ENCODE measurements around the gene CLEC20A. TPM values are rescaled to one million over a fixed set of nuclear protein-coding genes. Genes with fewer than 3 reads are reported as not detected.

CLEC20A gene
- total and polyA plus RNA-seq, 9 of the 15 experiments (the other 6 are each of a cell fraction or from before 2014, with no cell fraction given): not detected

DNA sequence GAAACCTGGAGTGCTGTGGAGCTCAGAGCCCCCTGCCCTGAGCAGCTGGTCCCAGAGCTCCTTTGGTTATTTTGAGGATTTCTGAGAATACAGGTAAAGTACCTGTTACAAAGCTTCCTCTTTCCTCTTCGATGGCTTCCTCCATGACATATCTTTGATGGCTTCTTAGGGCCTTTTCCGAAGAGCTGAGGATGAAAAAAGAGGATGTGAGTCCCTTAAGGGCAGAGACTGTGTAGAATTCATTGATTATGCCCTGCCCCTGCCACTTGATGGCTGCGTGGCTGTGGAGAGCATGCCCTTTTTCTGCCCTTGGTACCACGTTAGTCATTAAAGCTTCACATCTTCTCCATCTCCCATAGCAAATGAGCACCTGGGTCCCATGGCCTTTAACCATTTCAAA, 30.4 kb upstream of the CLEC20A start:
- no peak overlapping the region for H3K9ac ChIP-seq (ENCODE audit: insufficient read depth in 1 of 2, low read depth in 2 of 2, low read length in 2 of 2)
- H3K4me1 ChIP-seq (replicated peaks in 1 of 2; ENCODE audit: control insufficient read depth in 2 of 2, insufficient read depth in 2 of 2, low read length in 2 of 2): no peaks in the 10 kb centered on the region
- ChIA-PET POLR2A (interaction anchor here (0.6 to 1.6 kb wide), 2 partner anchors 13 to 54 kb away, joined by 3 to 6 read pairs; no protein-coding TSS in a partner anchor), CTCF (ENCODE audit: low intra/inter-chr PET ratio) (no interaction called here)
- no peaks in the 10 kb centered on the region for H3K9me3 ChIP-seq (replicated peaks; ENCODE audit: control insufficient read depth, insufficient read depth, low read depth, low read length)
- ATAC-seq: no peak
- H3K4me3 ChIP-seq: no peak overlapping the region
- H3K9me1 ChIP-seq (ENCODE audit: control insufficient read depth, insufficient read depth, low read length): no peaks in the 10 kb centered on the region
- no peak overlapping the region for H3K27ac ChIP-seq (ENCODE audit: extremely low read depth, low read depth, low read length)
- DNase-seq (ENCODE audit: extremely low read depth in 1 of 4, low spot score in 3 of 4): no peak
- intact Hi-C loops (cut with micrococcal nuclease): no loop called here
- TF ChIP-seq ZNF282 (CRISPR knock-in tag; IDR thresholded peaks at IDR 0.05): no peak
- TF ChIP-seq BRD9 (IDR thresholded peaks at IDR 0.05; ENCODE audit: low read depth, partially characterized antibody): no peak
- TF ChIP-seq, protein P1, sequence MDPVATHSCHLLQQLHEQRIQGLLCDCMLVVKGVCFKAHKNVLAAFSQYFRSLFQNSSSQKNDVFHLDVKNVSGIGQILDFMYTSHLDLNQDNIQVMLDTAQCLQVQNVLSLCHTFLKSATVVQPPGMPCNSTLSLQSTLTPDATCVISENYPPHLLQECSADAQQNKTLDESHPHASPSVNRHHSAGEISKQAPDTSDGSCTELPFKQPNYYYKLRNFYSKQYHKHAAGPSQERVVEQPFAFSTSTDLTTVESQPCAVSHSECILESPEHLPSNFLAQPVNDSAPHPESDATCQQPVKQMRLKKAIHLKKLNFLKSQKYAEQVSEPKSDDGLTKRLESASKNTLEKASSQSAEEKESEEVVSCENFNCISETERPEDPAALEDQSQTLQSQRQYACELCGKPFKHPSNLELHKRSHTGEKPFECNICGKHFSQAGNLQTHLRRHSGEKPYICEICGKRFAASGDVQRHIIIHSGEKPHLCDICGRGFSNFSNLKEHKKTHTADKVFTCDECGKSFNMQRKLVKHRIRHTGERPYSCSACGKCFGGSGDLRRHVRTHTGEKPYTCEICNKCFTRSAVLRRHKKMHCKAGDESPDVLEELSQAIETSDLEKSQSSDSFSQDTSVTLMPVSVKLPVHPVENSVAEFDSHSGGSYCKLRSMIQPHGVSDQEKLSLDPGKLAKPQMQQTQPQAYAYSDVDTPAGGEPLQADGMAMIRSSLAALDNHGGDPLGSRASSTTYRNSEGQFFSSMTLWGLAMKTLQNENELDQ (CRISPR knock-in tag; IDR thresholded peaks at IDR 0.05; ENCODE audit: borderline replicate concordance): no peak
- TF ChIP-seq, protein P2, sequence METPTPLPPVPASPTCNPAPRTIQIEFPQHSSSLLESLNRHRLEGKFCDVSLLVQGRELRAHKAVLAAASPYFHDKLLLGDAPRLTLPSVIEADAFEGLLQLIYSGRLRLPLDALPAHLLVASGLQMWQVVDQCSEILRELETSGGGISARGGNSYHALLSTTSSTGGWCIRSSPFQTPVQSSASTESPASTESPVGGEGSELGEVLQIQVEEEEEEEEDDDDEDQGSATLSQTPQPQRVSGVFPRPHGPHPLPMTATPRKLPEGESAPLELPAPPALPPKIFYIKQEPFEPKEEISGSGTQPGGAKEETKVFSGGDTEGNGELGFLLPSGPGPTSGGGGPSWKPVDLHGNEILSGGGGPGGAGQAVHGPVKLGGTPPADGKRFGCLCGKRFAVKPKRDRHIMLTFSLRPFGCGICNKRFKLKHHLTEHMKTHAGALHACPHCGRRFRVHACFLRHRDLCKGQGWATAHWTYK (CRISPR knock-in tag; IDR thresholded peaks at IDR 0.05): no peak
- TF ChIP-seq, protein P3, sequence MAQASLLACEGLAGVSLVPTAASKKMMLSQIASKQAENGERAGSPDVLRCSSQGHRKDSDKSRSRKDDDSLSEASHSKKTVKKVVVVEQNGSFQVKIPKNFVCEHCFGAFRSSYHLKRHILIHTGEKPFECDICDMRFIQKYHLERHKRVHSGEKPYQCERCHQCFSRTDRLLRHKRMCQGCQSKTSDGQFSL (CRISPR knock-in tag; IDR thresholded peaks at IDR 0.05): no peak
- TF ChIP-seq, protein P3 (tag; IDR thresholded peaks at IDR 0.05): no peak
- TF ChIP-seq CBFB (CRISPR knock-in tag; IDR thresholded peaks at IDR 0.05): no peak
- no peak for TF ChIP-seq KLF10 (CRISPR knock-in tag; IDR thresholded peaks at IDR 0.05)
- TF ChIP-seq YY1 (IDR thresholded peaks at IDR 0.05; ENCODE audit: borderline replicate concordance in 1 of 3, control insufficient read depth in 1 of 3, extremely low read depth in 1 of 3, insufficient read depth in 3 of 3, insufficient read length in 1 of 3, insufficient replicate concordance in 2 of 3, low read depth in 1 of 3, low read length in 2 of 3): no peak
- no peak for TF ChIP-seq ZNF778 (CRISPR knock-in tag; IDR thresholded peaks at IDR 0.05)
- TF ChIP-seq ZNF785 (CRISPR knock-in tag; IDR thresholded peaks at IDR 0.05): no peak
- TF ChIP-seq SP2 (IDR thresholded peaks at IDR 0.05; ENCODE audit: extremely low read depth, low read depth, low read length, poor library complexity, severe bottlenecking): no peak
- H4K20me1 ChIP-seq (replicated peaks; ENCODE audit: control insufficient read depth, insufficient read depth, low read length): 0 out of 2 replicates have a peak, but pooled peaks cover 3% of the 10 kb centered on the region
- WGBS (ENCODE audit: insufficient coverage, low coverage, missing lambda C conversion rate): 0% methylated on average over 4 of the region's 4 CpGs
- FAIRE-seq: no peak
- H3K27me3 ChIP-seq (ENCODE audit: control insufficient read depth in 2 of 2, insufficient read depth in 2 of 2, low read length in 2 of 2): peaks cover 0 to 11% of the 10 kb centered on the region in 2 experiments; a peak in 1 of 5 replicates
- H3K4me2 ChIP-seq (ENCODE audit: insufficient read depth, low read length): no peak overlapping the region
- H3K36me3 ChIP-seq (ENCODE audit: control insufficient read depth, insufficient read depth, low read length): no peaks in the 10 kb centered on the region
- H3K79me2 ChIP-seq (ENCODE audit: control insufficient read depth, insufficient read depth, low read length): no peaks in the 10 kb centered on the region
- no peak overlapping the region for H2AFZ ChIP-seq (ENCODE audit: low read depth, low read length)
- BruUV-seq (replicated peaks): no TSS peak
- in situ Hi-C loops (cut with MboI): loop anchor here (25.0 kb wide), 1 partner anchor 835 kb away; the partner anchor contains the start of gene AXDND1

Measured in K562 (cell line).